HG03060 (cell line): ENCODE results near the gene SV2C.
"Not testable (repeated sequence)": the region's sequence is repeated elsewhere in the genome, so short reads cannot be mapped to it uniquely, and the experiment has no call there.

Experiments
- ATAC-seq: cut with Tn5 transposase; IDR thresholded peaks from one replicate; pipeline ENCODE4 v1.9.1; 2021; ENCODE audit warnings: low read depth, moderate number of reproducible peaks; ENCODE audit not compliant: unreplicated experiment

SV2C gene

GRCh38 chr5:76332102-76332501, 248.9 kb downstream of the SV2C start:
- ATAC-seq: no peak

- no peak for ATAC-seq
Measured at GRCh38 chr5:76332611-76333205, 249.5 kb downstream of the SV2C start.

GRCh38 chr5:76333571-76333970, 250.4 kb downstream of the SV2C start:
- ATAC-seq: no peak

GRCh38 chr5:76334574-76334973, 251.4 kb downstream of the SV2C start:
- no peak for ATAC-seq

GRCh38 chr5:76335451-76335850, 252.3 kb downstream of the SV2C start:
- not testable (repeated sequence) for ATAC-seq

- not testable (repeated sequence) for ATAC-seq
Measured at GRCh38 chr5:76336253-76336809, 253.1 kb downstream of the SV2C start.

GRCh38 chr5:76337953-76338451, 254.8 kb downstream of the SV2C start:
- no peak for ATAC-seq

- ATAC-seq: no peak
Measured at GRCh38 chr5:76339919-76340318, 256.7 kb downstream of the SV2C start.

GRCh38 chr5:76341651-76342334, 258.6 kb downstream of the SV2C start:
- ATAC-seq: no peak

- no peak for ATAC-seq
Measured at GRCh38 chr5:76342474-76342873, 259.3 kb downstream of the SV2C start.

- no peak for ATAC-seq
Measured at GRCh38 chr5:76345582-76345981, 262.4 kb downstream of the SV2C start.

GRCh38 chr5:76351176-76351575, 268.0 kb downstream of the SV2C start:
- no peak for ATAC-seq

- ATAC-seq: peak; percentile 99
Measured at GRCh38 chr5:76351577-76351976, 268.4 kb downstream of the SV2C start.

GRCh38 chr5:76356887-76357286, 273.7 kb downstream of the SV2C start:
- no peak for ATAC-seq

- ATAC-seq: no peak
Measured at GRCh38 chr5:76363352-76364225, 280.4 kb downstream of the SV2C start.

GRCh38 chr5:76364226-76364589, 281.0 kb downstream of the SV2C start:
- ATAC-seq: no peak

- no peak for ATAC-seq
Measured at GRCh38 chr5:76365561-76365960, 282.4 kb downstream of the SV2C start.

GRCh38 chr5:76366596-76366995, 283.4 kb downstream of the SV2C start:
- no peak for ATAC-seq

- ATAC-seq: no peak
Measured at GRCh38 chr5:76367623-76368371, 284.6 kb downstream of the SV2C start.

GRCh38 chr5:76368941-76369340, 285.8 kb downstream of the SV2C start:
- ATAC-seq: no peak
